Right cardiac atrium (tissue), 5 donors: ENCODE results near the gene IHH. TPM values are rescaled to one million over a fixed set of nuclear protein-coding genes. Genes with fewer than 3 reads are reported as not detected.

Experiments used
- ATAC-seq, 2 donors: fragments of 200-7000 bp; cut with Tn5 transposase; one replicate each; pipeline versions ENCODE4 v1.8.0 to v1.9.1; 2020; ENCODE audit warnings: moderate library complexity in 2 of 2, mild to moderate bottlenecking in 1 of 2
- DNase-seq, 3 donors: peaks; one replicate each; pipeline ENCODE4 v3.0.0-alpha.2; 2020
- H3K27ac ChIP-seq: one replicate; pipeline ENCODE4 v1.5.1; 2013; ENCODE audit warnings: mild to moderate bottlenecking, low read length, control low read depth, moderate library complexity
- H3K27me3 ChIP-seq: one replicate; pipeline ENCODE4 v1.6.1; 2013; ENCODE audit not compliant: control insufficient read depth, insufficient read depth
- H3K4me1 ChIP-seq: one replicate; pipeline ENCODE4 v1.6.1; 2013; ENCODE audit warnings: low read length; ENCODE audit not compliant: control insufficient read depth, insufficient read depth
- H3K4me3 ChIP-seq: one replicate; pipeline ENCODE4 v1.5.1; 2013; ENCODE audit warnings: low read length, control low read depth
- H3K9me3 ChIP-seq: one replicate; pipeline ENCODE4 v1.6.1; 2013; ENCODE audit warnings: low read length; ENCODE audit not compliant: control insufficient read depth
- WGBS: extraction: QIAGEN DNeasy Blood & Tissue Kit; methylation state at CpG from one replicate; pipeline ENCODE4 v1.1.7; 2013; 5-methylcytosine and 5-hydroxymethylcytosine counted together
- intact Hi-C, 4 donors: fragments of 100-400 bp; cut with DNase I; formaldehyde crosslinking; loops; one replicate each; pipeline versions ENCODE4 v1.11.0 to v1.14.0; 2022 to 2023
- microRNA-seq, 2 donors: library from miRNA; unstranded; fragments of <30 nt; microRNA quantifications; one replicate each; pipeline ENCODE4 v1.2.0, GENCODE V29; 2020 to 2021
- polyA plus RNA-seq: library from polyadenylated mRNA; stranded (reverse); fragments of 200-250 nt; gene quantifications from one replicate; pipeline ENCODE4 v1.2.3, GENCODE V29; 2013
- total RNA-seq, 4 donors: library from RNA; stranded (reverse); fragmentation: NEBNext Ultra II Directional; extraction: Animal tissue kit (Norgen Biotek cat#: 25700); gene quantifications; one replicate each; pipeline ENCODE4 v1.2.1, GENCODE V29; 2021
- donor health status: healthy with polysubstance abuse.
- donor health status: DM: no; HTN: yes; CAD: no.
- donor health status: DM: no; HTN: no; CAD: no.
- donor health status: DM: no; HTN: yes; CAD: no; lungs with severe emphysema.
- donor health status: DM: yes; HTN: yes; CAD: no.

The IHH gene
- total and polyA plus RNA-seq, 5 donors, result 0.05 TPM; not detected in 4

DNA sequence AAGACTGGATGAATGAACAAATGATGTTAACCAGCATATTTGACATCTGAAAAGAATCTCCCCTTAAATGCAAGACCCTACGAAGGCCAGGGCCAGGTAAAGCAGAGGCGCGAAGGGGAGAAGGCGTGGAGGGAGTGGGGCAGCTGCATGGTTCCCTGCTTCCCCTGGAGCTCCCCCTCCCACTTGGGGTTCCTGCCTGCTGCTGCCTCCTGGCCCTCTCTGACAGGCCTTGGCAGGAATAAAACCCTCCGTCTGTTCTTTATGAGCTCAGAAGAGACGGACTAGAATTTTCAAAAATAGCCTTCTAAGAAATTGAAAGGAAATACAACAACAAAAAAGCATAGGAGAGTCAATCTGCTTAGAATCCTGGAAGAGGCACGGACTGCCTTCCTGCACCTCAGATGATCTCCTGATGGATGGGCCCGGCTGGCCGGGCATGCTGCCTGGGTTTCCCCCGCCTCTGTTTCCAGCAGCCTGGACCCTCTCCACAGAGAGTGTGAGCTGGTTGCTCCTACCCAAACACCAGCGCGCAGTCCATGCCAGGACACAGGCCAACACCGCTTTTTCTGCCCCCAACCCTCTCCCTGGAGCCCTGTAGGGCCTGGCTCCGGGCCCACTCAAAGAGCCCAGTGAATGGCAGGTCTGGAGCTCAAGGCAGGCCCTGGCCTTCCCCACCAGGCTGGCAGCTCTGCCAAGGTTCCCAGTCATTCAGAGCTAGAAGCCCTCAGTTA, 43.4 kb downstream of the IHH start:
- DNase-seq, result no peak
- H3K27me3 ChIP-seq, result no peaks in the 10 kb centered on the region
- 63% methylated on average over 14 of the region's 14 CpGs for WGBS
- H3K9me3 ChIP-seq, result no peaks in the 10 kb centered on the region
- no peak for ATAC-seq
- no peak overlapping the region for H3K4me3 ChIP-seq
- H3K27ac ChIP-seq, result no peak overlapping the region
- intact Hi-C loops, result no loop called here
- H3K4me1 ChIP-seq, result no peaks in the 10 kb centered on the region

DNA sequence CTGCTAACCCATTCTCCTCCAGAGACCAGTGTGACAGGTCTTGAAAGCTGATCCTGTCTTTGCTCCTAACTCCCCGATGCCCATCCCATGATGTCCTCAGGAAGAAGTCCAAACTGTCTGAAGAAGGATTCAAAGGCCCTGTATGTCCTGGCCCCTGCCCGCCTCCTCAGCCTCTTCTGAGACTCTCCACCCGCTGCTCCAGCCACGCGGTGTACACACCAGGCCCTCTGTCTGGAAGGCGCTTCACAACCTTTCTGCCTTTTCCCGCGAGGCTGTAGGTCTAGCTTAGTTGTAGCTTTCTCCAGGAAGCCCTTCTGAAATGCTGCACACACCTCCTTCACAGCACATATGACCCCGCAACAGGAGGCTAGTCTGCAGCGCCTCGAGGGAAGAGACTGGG, 44.0 kb downstream of the IHH start:
- Histone ChIP-seq H3K4me3 (no peak overlapping the region), H3K27me3 (no peaks in the 10 kb centered on the region), H3K9me3 (no peaks in the 10 kb centered on the region), H3K27ac (no peak overlapping the region), H3K4me1 (no peaks in the 10 kb centered on the region)
- DNase-seq (no peak), ATAC-seq (no peak)
- intact Hi-C loops, result no loop called here
- WGBS, result 90% methylated on average over 11 of the region's 11 CpGs

DNA sequence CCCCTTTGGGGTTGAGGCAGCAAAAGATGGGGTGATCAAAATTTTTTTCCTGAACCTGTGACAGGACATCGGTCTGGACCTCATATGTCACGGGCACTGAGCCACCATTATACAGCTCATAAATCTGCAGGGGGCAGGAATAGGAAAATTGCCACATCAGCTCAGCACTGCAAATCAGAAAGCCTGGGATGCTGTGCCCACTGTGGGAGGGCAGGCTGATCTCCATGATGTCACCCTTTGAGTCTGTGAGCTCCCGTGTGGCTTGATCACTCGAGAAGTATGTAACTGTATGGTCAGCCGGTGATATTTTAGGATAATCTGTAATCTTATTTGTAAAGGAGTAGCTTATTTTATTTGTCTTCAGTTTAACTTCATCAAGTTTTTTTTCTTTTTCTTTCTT, 49.8 kb downstream of the IHH start:
- Histone ChIP-seq H3K9me3 (no peaks in the 10 kb centered on the region), H3K27ac (no peak overlapping the region), H3K27me3 (no peaks in the 10 kb centered on the region), H3K4me1 (no peaks in the 10 kb centered on the region), H3K4me3 (no peak overlapping the region)
- intact Hi-C loops, result no loop called here
- ATAC-seq (no peak), DNase-seq (no peak)
- WGBS, result 82% methylated on average over 5 of the region's 5 CpGs

DNA sequence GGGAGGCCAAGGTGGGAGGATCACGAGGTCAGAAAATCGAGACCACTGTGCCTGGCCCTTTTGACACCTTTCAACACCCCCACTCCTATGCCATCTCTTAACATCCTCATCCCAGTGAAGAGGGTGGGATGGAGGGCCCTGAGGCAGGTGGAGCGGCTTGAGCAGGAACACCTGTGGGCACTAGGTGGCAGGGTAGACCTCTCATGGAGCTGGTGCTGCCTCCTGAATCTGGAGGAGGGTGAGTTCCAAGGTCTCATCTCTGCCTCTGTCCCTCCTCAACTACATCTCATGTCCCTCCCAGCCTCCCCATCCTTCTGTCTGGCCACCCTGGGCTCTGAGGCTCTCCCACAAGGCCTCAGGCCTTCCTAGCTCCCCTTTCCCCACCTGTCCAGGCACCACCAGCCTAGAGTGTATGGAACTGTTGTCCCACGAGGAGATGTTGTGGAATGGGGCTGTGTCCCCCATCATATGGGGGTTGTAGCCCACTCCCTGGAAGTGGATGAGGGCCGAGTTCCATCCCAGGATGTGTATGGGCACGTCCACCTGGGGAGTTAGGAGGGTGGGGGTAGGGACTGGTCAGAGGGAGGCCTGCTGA, 50.5 kb downstream of the IHH start:
- intact Hi-C loops, result no loop called here
- Histone ChIP-seq H3K27ac (no peak overlapping the region), H3K9me3 (no peaks in the 10 kb centered on the region), H3K4me3 (no peak overlapping the region), H3K27me3 (no peaks in the 10 kb centered on the region), H3K4me1 (no peaks in the 10 kb centered on the region)
- DNase-seq, result no peak
- 47% methylated on average over 6 of the region's 6 CpGs for WGBS
- peak; percentile 29 to 51 for ATAC-seq

DNA sequence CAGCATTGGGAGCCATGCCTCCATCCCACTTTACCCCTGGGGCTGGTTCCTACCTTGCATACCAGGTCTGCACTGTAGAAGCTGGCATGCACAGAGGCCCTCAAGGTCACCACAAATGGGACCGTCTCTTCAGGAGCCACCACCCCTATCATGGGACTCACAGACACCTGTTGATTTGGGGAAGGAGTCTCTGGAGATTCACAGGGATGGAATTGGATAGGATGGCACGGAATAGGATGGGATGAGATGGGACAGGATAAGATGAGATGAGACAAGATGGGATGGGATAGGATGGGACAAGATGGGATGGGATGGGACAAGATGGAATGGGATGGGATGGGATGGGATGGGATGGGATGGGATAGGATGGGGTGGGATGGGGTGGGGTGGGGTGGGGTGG, 51.4 kb downstream of the IHH start:
- Histone ChIP-seq H3K4me3 (no peak overlapping the region), H3K27ac (no peak overlapping the region), H3K9me3 (no peaks in the 10 kb centered on the region), H3K4me1 (no peaks in the 10 kb centered on the region), H3K27me3 (no peaks in the 10 kb centered on the region)
- no peak for ATAC-seq
- WGBS, result 68% methylated on average over 2 of the region's 2 CpGs
- intact Hi-C loops, result no loop called here
- DNase-seq, result no peak

Small RNAs within 50 kb of the gene (microRNA-seq; reads per million reads assigned to microRNA genes)
- 0 to 0.42 reads per million in 2 donors for gene MIR3131

Other genes starting within 250 kb of the IHH start
- under 1 TPM in 2 of 4 donors, not detected in 2; 0.14 to 0.15 TPM for gene PRKAG3, start 229.1 kb downstream of the IHH start, total RNA-seq
- 0.07 TPM for gene PRKAG3, start 229.1 kb downstream of the IHH start, polyA plus RNA-seq
- 1 to 10 TPM in 3 of 4 donors, under 1 TPM in 1; 0.86 to 2.1 (median 1.2) TPM for gene WNT6, start 201.1 kb downstream of the IHH start, total RNA-seq
- gene WNT6, start 201.1 kb downstream of the IHH start, polyA plus RNA-seq, result 1.7 TPM
- gene WNT10A, start 180.1 kb downstream of the IHH start, total RNA-seq, result not detected
- not detected for gene WNT10A, start 180.1 kb downstream of the IHH start, polyA plus RNA-seq
- gene CDK5R2, start 101.3 kb downstream of the IHH start, total RNA-seq, result not detected
- 0.09 TPM for gene CDK5R2, start 101.3 kb downstream of the IHH start, polyA plus RNA-seq
- not detected for gene FEV, start 75.7 kb downstream of the IHH start, total RNA-seq
- not detected for gene FEV, start 75.7 kb downstream of the IHH start, polyA plus RNA-seq
- not detected for gene CRYBA2, start 67.5 kb downstream of the IHH start, total RNA-seq
- gene CRYBA2, start 67.5 kb downstream of the IHH start, polyA plus RNA-seq, result not detected
- gene CFAP65, start 19.4 kb downstream of the IHH start, total RNA-seq, result not detected
- gene CFAP65, start 19.4 kb downstream of the IHH start, polyA plus RNA-seq, result not detected
- gene NHEJ1, start 99.9 kb upstream of the IHH start, total RNA-seq, result 1 to 10 TPM; 5.4 to 9.4 (median 9.2) TPM
- 5.6 TPM for gene NHEJ1, start 99.9 kb upstream of the IHH start, polyA plus RNA-seq
- under 1 TPM; 0.56 to 0.95 (median 0.57) TPM for gene SLC23A3, start 109.1 kb upstream of the IHH start, total RNA-seq
- gene SLC23A3, start 109.1 kb upstream of the IHH start, polyA plus RNA-seq, result 0.59 TPM
- 10 to 100 TPM; 40.0 to 53.1 (median 48.5) TPM for gene CNPPD1, start 116.0 kb upstream of the IHH start, total RNA-seq
- 41.8 TPM for gene CNPPD1, start 116.0 kb upstream of the IHH start, polyA plus RNA-seq
- 10 to 100 TPM; 35.2 to 47.3 (median 40.2) TPM for gene RETREG2, start 117.4 kb upstream of the IHH start, total RNA-seq
- gene RETREG2, start 117.4 kb upstream of the IHH start, polyA plus RNA-seq, result 22.0 TPM
- gene ZFAND2B, start 145.9 kb upstream of the IHH start, total RNA-seq, result 10 to 100 TPM; 21.8 to 28.9 (median 22.8) TPM
- 23.9 TPM for gene ZFAND2B, start 145.9 kb upstream of the IHH start, polyA plus RNA-seq
- gene ABCB6, start 158.0 kb upstream of the IHH start, total RNA-seq, result 10 to 100 TPM; 19.4 to 30.5 (median 23.5) TPM
- gene ABCB6, start 158.0 kb upstream of the IHH start, polyA plus RNA-seq, result 23.4 TPM
- gene ATG9A, start 168.7 kb upstream of the IHH start, total RNA-seq, result 10 to 100 TPM; 69.2 to 78.5 (median 77.3) TPM
- gene ATG9A, start 168.7 kb upstream of the IHH start, polyA plus RNA-seq, result 43.1 TPM
- 10 to 100 TPM; 14.9 to 32.0 (median 27.2) TPM for gene ANKZF1, start 168.9 kb upstream of the IHH start, total RNA-seq
- 20.1 TPM for gene ANKZF1, start 168.9 kb upstream of the IHH start, polyA plus RNA-seq
- 1 to 10 TPM; 2.7 to 3.8 (median 3.3) TPM for gene GLB1L, start 184.5 kb upstream of the IHH start, total RNA-seq
- 3.1 TPM for gene GLB1L, start 184.5 kb upstream of the IHH start, polyA plus RNA-seq
- gene STK16, start 184.6 kb upstream of the IHH start, total RNA-seq, result 10 to 100 TPM; 17.5 to 19.7 (median 19.3) TPM
- gene STK16, start 184.6 kb upstream of the IHH start, polyA plus RNA-seq, result 22.2 TPM
- gene TUBA4B, start 192.3 kb upstream of the IHH start, total RNA-seq, result not detected
- not detected for gene TUBA4B, start 192.3 kb upstream of the IHH start, polyA plus RNA-seq
- 10 to 100 TPM; 27.6 to 88.6 (median 64.3) TPM for gene TUBA4A, start 193.0 kb upstream of the IHH start, total RNA-seq
- gene TUBA4A, start 193.0 kb upstream of the IHH start, polyA plus RNA-seq, result 131 TPM
- gene DNAJB2, start 218.4 kb upstream of the IHH start, total RNA-seq, result 10 to 100 TPM; 43.9 to 78.7 (median 65.8) TPM
- gene DNAJB2, start 218.4 kb upstream of the IHH start, polyA plus RNA-seq, result 57.5 TPM
- gene PTPRN, start 248.5 kb upstream of the IHH start, total RNA-seq, result under 1 TPM in 1 of 4 donors, not detected in 3; 0.25 TPM
- gene PTPRN, start 248.5 kb upstream of the IHH start, polyA plus RNA-seq, result 0.41 TPM